Lung (tissue), 12 donors: ENCODE data around the gene CPEB4. TPM values are rescaled to one million over a fixed set of nuclear protein-coding genes. Genes with fewer than 3 reads are reported as not detected.

Experiments
- ATAC-seq: fragments of 200-7000 bp; cut with Tn5 transposase; one replicate; pipeline ENCODE4 v1.9.1; 2020; ENCODE audit warnings: moderate number of reproducible peaks; ENCODE audit not compliant: insufficient read depth, low FRiP score
- DNase-seq, 3 donors: peaks; one replicate each; pipeline ENCODE4 v3.0.0-alpha.2; 2013 to 2017
- H3K27ac ChIP-seq, 2 donors: one replicate each; pipeline ENCODE4 v1.5.1; 2013; ENCODE audit warnings: mild to moderate bottlenecking in 2 of 2, moderate library complexity in 2 of 2, control low read depth in 1 of 2, inconsistent platforms in 1 of 2, low read depth in 1 of 2, low read length in 1 of 2
- H3K27me3 ChIP-seq, 3 donors: one replicate each; pipeline ENCODE4 v1.5.1; 2013; ENCODE audit warnings: low read length in 2 of 3; ENCODE audit not compliant: control insufficient read depth in 3 of 3, insufficient read depth in 3 of 3
- H3K36me3 ChIP-seq, 4 donors: one replicate each; pipeline ENCODE4 v1.5.1; 2013; ENCODE audit warnings: low read length in 4 of 4, mild to moderate bottlenecking in 1 of 4, moderate library complexity in 1 of 4; ENCODE audit not compliant: control insufficient read depth in 4 of 4, insufficient read depth in 4 of 4
- H3K4me1 ChIP-seq, 5 donors: one replicate each; pipeline ENCODE4 v1.5.1; 2013; ENCODE audit warnings: low read length in 5 of 5, mild to moderate bottlenecking in 2 of 5, moderate library complexity in 1 of 5; ENCODE audit not compliant: control insufficient read depth in 5 of 5, insufficient read depth in 5 of 5
- H3K4me3 ChIP-seq: one replicate; pipeline ENCODE4 v1.5.1; 2013; ENCODE audit warnings: mild to moderate bottlenecking, control low read depth, moderate library complexity
- H3K9ac ChIP-seq, 2 donors: one replicate each; pipeline ENCODE4 v1.5.1; 2013; ENCODE audit warnings: low read length in 2 of 2, control low read depth in 1 of 2; ENCODE audit not compliant: insufficient read depth in 1 of 2
- H3K9me3 ChIP-seq, 4 donors: one replicate each; pipeline ENCODE4 v1.5.1; 2013; ENCODE audit warnings: low read length in 3 of 4, mild to moderate bottlenecking in 1 of 4, moderate library complexity in 1 of 4; ENCODE audit not compliant: control insufficient read depth in 4 of 4, insufficient read depth in 3 of 4
- WGBS, 2 donors: extraction: QIAGEN DNeasy Blood & Tissue Kit; methylation state at CpG; one replicate each; pipeline ENCODE4 v1.1.7; 2013; 5-methylcytosine and 5-hydroxymethylcytosine counted together
- polyA plus RNA-seq, 2 donors: library from polyadenylated mRNA; stranded (reverse); fragments of 200-250 nt; gene quantifications; one replicate each; pipeline ENCODE4 v1.2.1, GENCODE V29; 2013
- total RNA-seq, 2 donors: library from RNA; depleted of rRNA in 1 of 2; stranded (reverse); fragments of >200 nt in 1 of 2; gene quantifications; one replicate each; pipeline ENCODE4 v1.2.1, GENCODE V29; 2014 to 2021
- TF ChIP-seq, protein P1 (sequence below): IDR thresholded peaks from 2 replicates; pipeline ENCODE4 v1.5.1; 2012; ENCODE audit warnings: mild to moderate bottlenecking; ENCODE audit errors: control extremely low read depth, extremely low read depth
- donor health status: control.
- donor health status: control.
- donor health status: Bipolar disorder and iron deficiency.
- donor health status: healthy.
- donor health status: DM: yes; HTN: yes; CAD: no.

The CPEB4 gene
- total and polyA plus RNA-seq, 4 donors: 9.1 to 62.2 (median 39.1) TPM

DNA sequence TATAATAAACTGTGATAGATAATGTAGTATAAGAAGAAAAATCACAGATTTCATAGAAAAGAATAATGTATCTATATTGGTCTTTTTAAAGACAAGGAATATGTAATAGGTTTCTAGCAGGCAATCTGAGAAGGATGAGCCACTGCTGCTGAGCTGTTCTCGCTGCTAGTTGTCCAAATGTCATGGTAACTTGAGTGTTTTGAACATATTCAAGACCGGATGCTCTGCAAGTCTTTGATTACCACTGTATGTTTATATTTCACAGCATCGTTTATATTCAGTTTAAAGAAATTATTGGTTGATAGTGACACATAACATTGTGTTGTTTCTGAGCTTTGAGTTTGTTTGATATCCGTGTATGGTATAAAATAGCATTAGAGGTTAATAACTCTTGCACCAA lies 110.4 kb downstream of the CPEB4 start:
- Histone ChIP-seq H3K4me1 (peaks cover 0 to 48% (median 9%) of the 10 kb centered on the region in 5 donors), H3K9me3 (no peaks in the 10 kb centered on the region), H3K27me3 (no peaks in the 10 kb centered on the region), H3K4me3 (no peak overlapping the region), H3K27ac (no peak overlapping the region), H3K36me3 (no peaks in the 10 kb centered on the region), H3K9ac (no peak overlapping the region)
- DNase-seq: peak; percentile 75 to 96 (median 93)
- 52 to 67% methylated on average over 4 of the region's 4 CpGs for WGBS, 2 donors
- TF ChIP-seq, protein P1, sequence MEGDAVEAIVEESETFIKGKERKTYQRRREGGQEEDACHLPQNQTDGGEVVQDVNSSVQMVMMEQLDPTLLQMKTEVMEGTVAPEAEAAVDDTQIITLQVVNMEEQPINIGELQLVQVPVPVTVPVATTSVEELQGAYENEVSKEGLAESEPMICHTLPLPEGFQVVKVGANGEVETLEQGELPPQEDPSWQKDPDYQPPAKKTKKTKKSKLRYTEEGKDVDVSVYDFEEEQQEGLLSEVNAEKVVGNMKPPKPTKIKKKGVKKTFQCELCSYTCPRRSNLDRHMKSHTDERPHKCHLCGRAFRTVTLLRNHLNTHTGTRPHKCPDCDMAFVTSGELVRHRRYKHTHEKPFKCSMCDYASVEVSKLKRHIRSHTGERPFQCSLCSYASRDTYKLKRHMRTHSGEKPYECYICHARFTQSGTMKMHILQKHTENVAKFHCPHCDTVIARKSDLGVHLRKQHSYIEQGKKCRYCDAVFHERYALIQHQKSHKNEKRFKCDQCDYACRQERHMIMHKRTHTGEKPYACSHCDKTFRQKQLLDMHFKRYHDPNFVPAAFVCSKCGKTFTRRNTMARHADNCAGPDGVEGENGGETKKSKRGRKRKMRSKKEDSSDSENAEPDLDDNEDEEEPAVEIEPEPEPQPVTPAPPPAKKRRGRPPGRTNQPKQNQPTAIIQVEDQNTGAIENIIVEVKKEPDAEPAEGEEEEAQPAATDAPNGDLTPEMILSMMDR: no peak
- no peak for ATAC-seq

GRCh38 chr5:174000076-174000475 lies 111.9 kb downstream of the CPEB4 start:
- TF ChIP-seq, protein P1: no peak
- DNase-seq (no peak), ATAC-seq (no peak)
- Histone ChIP-seq H3K27me3 (no peaks in the 10 kb centered on the region), H3K9me3 (no peaks in the 10 kb centered on the region), H3K4me3 (no peak overlapping the region), H3K9ac (no peak overlapping the region), H3K36me3 (no peaks in the 10 kb centered on the region), H3K4me1 (peaks cover 0 to 50% (median 9%) of the 10 kb centered on the region in 5 donors), H3K27ac (no peak overlapping the region)
- WGBS, 2 donors: 89 to 90% methylated on average over 4 of the region's 4 CpGs

DNA sequence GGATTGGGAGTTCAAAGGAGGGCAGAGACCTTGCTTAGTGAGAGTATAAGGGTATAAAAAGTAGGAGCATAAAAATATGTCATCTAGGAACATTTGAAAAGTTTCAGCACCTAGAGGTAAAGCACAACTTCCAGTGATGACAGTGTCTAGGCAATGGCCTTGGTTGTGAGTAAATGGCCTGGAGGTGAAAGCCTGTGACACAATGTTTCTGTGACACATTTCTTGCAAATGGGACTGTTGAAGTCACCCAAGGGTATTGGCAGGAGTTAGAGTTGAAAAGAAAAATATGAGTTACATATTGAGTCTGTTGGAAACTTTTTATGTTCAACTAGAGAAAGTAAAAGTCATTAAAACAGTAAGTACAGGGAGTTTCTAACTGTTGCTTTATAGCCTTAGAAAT lies 115.6 kb downstream of the CPEB4 start:
- no peak for ATAC-seq
- Histone ChIP-seq H3K4me1 (peaks cover 0 to 29% (median 7%) of the 10 kb centered on the region in 5 donors), H3K36me3 (no peaks in the 10 kb centered on the region), H3K27me3 (no peaks in the 10 kb centered on the region), H3K4me3 (no peak overlapping the region), H3K9me3 (no peaks in the 10 kb centered on the region), H3K9ac (no peak overlapping the region), H3K27ac (no peak overlapping the region)
- TF ChIP-seq, protein P1: no peak
- DNase-seq: no peak

- Histone ChIP-seq H3K27ac (no peak overlapping the region), H3K4me3 (no peak overlapping the region), H3K9ac (no peak overlapping the region), H3K9me3 (no peaks in the 10 kb centered on the region), H3K27me3 (no peaks in the 10 kb centered on the region), H3K36me3 (no peaks in the 10 kb centered on the region), H3K4me1 (peaks cover 0 to 4% (median 0%) of the 10 kb centered on the region in 5 donors)
- TF ChIP-seq, protein P1: no peak
- DNase-seq: no peak
- WGBS, 2 donors: 93 to 95% methylated on average over 5 of the region's 5 CpGs
- ATAC-seq: no peak
These were observed 120.8 kb downstream of the CPEB4 start for GRCh38 chr5:174008922-174009321.
